MV-4-11 (cell line): ENCODE results near the gene WDR90.

ENCODE experiments used
- DNase-seq: peaks from one replicate; lab custom pipeline; 2025; lab: John Stamatoyannopoulos, UW

The WDR90 gene

DNA sequence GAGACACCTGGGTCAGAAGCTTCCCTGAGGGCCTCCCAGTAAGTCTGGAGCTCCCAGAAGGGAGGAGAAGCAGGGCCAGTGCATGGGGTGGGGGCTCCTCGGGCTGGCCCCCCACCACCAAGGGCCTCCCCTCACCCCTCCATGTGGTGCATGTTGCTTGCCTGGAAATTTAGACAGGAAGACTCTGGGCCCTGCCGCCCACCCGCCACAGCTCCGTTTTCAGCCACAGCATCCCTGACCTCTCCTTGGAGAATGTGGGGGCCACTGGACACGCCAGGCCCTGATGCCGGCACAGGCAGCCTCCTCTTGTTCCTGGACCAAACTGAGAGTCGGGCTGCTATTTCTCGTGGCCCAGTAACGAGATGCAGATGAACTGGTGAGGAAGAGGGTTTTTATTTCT, 10.3 kb upstream of the WDR90 start:
- no peak for DNase-seq

- no peak for DNase-seq
These were observed 8.6 kb upstream of the WDR90 start for GRCh38 chr16:640614-641013.

- peak; percentile 79 for DNase-seq
These were observed 7.6 kb upstream of the WDR90 start, which contains the start of gene MCRIP2 for GRCh38 chr16:641326-642188. Gene MCRIP2 (plus strand): TSS chr16:641828. CDS start chr16:641992, 164 bp downstream.

DNA sequence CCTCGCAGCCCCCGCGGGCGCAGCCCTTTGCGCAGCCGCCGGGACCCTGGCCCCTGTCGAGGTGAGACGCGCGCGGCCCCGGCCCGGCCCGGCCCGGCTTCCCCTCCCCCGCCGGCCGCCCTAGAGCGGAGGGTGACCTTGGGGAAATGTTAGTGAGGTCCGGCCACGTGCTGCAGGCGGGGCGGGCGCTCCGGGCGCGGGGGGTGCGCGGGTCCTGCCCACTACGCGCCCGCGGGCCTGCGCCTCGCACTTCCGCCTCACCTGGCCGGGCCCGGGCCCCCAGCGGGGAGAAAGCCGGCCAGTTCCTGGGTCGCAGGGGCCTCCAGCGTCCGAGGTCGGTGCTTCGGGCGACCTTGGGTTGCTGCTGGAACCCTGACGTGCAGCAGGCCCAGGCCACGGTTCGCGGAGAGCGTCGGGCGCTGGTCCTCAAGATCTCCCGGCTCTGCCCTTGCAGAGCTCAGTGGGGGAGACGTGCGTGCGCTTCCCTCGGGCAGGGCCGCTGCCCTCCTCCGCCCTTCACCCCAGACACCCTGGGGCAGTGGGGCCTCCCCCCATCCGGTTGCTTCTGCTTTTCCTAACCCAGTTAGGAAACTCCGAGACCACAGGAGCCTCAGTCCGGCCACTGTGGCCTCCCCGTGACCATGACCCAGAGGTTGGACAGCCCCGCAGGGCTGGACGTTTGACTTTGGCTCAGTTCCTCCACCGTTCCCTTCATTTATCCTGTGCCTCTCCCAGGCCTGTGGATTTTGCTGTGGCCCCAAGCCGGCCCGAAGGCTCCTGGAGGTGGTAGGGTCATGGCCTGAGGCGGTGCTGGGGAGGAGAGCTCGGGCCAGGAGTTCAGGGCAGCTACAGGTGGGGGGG, 6.7 kb upstream of the WDR90 start:
- DNase-seq: peak; percentile 76

DNA sequence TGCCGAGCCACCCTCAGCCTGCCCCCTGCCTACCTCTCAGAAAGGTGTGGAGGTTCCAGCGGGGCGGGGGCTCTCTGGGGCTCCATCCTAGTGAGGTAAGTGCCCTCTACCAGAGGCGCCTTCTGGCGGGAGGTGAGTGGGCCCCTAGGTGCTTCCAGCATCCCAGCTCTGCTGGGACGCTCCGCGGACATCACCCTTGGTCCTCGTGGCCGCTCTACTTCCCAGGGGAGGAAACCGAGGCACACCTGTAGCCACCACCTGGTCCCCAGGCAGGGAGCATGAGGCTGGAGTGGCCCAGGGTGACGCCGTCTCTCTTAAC, 6.2 kb upstream of the WDR90 start:
- no peak for DNase-seq

GRCh38 chr16:644556-644955, 4.6 kb upstream of the WDR90 start:
- DNase-seq: no peak

DNA sequence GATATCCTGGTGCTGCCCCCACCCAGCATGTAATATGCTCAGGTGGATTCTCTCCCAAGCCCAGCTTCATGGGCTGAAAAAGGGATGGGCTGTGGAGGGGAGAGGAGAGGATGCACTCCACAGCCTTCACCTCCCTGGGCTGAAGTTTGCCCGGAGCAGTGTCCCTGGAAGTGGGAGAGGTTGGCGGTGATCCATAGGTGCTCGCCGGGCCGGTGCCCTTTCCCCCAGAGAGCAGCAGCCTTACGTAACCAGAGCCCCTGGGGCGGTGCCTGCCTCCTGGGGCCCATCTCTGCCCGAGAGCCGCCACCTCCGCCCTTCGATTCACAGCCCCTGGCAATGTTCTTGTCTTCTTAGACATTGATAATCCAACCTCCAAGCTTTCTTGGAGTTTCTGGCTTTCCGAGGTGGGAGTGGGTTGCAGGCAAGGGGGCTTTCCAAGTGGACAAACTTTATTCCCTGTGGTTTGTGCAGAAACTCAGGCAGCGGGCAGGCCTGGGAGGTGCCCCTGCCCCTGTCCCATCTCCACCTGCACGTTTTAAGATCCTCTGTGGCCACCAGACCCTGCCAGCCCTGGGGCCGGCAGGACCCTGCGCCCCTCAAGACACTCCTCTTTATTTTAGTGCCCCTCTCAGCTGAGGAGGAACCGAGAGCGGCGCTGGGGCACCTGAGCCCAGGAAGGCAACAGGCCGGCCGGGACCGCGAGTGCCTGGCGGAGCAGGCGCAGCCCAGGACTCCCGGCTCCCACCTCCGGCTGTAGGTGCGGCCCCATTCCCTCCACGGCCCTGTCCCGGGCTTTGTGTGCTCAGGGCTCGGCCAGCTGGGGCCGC, 3.1 kb upstream of the WDR90 start:
- DNase-seq: no peak

DNA sequence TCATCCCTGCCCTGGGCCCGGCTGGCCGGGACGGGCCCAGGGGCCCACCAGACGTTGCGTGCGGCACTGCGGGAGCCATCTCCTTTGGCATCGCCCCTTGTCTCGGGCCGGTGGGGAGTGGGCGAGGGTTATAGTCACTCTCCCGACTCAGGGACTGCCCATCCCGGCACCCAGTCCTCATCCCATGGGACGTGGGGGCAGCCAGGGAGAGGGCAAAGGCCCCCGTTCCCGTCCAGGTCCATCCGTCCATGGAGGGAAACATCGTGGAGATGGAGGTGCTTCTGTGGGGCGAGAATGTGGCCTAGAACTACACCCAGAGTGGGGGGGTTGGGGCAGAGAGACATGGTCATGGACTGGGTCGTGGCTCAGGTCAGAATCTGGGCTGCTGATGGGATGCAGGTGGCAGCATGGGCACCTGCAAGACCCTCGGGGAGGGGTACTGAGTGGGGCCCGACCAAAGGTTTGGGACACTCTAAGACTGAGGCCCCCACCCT, 2.4 kb upstream of the WDR90 start:
- DNase-seq: no peak

GRCh38 chr16:647173-647902, 1.8 kb upstream of the WDR90 start:
- no peak for DNase-seq

DNA sequence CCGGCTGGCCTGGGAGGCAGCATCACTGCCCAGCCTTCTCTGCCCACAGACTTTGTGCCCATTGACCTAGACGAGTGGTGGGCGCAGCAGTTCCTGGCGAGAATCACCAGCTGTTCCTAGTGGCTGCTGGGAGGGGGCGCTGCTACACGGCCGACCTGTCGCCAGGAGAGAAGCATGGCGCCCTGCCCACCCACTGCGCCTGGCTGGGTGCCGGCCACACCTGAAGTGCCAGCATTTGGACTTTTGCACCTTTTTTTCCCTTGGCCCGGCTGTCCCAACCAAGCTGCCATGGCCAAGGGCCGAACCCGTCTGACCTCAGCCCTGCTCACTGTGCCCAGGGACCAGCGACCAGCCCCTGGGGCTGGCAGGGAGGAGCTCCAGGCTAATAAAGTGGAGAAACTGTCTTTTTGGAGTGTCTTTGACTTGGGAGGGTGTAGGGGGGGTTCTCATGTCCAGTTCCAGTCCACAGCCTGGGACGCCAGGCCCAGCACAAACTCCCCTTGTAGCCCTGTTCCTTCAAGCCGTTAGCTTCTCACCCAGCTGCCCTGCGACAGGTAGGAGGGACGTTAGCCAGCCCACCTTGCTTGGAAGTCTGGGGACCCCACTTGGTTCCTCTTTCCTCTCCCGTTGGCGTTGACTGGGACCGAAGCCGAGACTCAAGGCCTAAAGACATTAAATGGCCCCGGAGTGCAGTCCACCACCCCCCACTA, 939 bp upstream of the WDR90 start:
- DNase-seq: peak; percentile 43

DNA sequence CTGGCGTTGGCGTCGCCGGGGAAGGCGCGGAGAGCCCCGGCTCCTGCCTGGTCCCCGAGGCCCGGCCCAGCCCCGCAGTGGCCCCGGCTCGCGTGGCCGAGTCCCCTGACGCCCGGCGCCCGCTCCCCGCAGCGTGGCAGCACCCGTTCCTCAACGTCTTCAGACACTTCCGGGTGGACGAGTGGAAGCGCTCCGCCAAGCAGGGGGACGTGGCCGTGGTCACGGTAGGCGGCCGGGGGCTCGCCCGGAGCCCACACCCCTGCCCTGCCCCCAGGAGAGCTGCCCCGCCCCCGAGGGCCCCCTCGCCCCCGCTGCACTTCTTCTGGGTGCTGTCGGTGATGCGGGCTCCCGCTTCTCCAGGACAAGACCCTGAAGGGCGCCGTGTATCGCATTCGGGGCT, 466 bp downstream of the WDR90 start:
- no peak for DNase-seq

- DNase-seq: peak; percentile 56
These were observed 2.7 kb downstream of the WDR90 start for GRCh38 chr16:651844-652243.

DNA sequence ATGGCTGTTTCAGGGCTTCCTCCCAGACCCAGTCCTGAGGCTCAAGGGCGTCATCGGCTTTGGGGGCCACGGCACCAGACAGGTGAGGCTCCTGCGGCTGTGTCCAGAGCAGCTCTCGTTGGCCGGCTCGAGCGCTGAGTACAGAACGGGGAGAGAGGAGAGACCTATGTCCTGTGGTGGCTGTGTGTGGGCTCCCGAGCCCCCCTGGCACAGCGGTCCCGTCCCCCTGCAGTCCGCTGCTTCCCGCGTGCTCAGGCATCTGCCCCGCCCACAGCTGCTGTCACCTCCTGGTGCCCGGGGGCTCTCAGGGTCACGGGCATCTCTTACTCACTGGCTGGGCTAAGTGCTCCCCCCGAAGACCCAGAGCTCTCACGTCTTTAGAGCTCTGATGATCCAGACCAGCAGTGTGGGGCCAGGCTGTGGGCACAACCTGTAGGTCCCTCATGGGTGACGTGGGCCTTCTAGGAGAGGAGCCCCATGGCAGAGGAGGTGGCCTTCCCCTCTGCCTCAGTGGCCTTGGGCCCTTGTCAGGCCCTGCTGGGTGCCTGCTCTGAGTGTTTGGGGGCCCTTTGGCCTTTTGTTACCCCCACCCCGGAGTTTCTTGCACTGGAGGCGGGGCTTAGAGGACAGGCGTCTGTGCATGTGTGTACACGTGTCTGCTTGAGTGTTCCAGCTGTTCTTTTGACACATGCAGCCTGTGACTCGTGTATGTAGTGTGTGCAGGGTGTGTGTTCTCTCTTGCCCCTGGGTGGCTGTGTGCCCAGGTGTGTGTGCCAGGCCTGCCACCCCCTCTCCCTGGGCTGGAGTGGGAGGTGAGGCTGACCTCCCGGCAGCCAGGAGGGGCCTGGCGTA, 3.5 kb downstream of the WDR90 start:
- DNase-seq: no peak

DNA sequence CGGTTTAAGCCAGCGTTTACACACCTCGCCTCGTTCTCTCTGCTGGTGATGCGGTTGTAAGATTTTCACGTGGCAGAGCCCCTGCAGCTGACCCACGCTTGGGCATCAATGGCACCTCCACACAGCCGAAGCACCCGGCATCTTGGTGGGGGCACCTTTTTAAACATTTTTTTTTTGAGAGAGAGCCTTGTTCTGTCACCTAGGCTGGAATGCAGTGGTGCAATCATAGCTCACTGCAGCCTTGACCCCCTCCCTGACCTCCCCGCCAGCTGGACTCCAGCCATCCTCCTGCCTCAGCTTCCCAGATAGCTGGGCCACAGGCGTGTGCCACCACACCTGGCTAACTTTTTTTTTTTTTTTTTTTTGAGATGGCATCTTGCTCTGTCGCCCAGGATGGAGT, 4.9 kb downstream of the WDR90 start:
- DNase-seq: no peak

- no peak for DNase-seq
These were observed 8.3 kb downstream of the WDR90 start for GRCh38 chr16:657487-657886.

DNA sequence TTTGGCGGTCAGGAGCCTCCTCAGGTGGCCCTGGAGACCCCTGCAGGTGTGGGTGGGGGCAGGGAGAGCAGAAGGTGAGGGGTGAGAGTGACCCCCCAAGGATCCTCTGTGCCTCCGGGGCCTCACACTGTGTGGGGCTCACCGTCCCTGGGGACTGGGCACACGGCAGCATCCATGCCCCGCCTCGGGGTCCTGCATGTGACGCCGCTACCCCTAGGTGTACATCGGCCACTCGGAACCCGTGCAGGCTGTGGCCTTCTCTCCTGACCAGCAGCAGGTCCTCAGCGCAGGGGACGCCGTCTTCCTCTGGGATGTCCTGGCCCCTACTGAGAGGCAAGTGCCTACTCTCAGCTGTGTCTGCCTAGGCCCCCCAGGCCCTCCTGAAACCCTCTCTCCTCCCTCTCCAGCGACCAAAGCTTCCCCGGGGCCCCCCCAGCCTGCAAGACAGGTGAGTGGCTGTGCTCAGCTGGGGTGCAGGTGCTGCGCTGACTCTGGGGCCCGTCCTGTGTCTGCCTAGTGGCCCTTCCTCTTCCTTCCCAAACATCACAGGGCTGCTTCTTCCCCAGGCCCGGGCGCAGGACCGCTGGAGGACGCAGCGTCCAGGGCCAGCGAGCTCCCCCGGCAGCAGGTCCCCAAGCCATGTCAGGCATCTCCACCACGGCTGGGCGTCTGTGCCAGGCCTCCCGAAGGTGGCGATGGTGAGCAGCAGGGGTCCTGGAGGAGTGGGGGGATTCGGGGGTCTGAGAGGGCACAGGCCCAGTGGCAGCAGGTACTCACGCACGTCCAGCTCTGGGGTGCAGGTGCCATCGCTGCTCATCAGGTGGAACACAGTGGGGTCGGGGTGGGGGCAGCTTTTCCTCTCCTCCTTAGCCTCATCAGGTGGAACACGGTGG, 9.8 kb downstream of the WDR90 start:
- no peak for DNase-seq

- no peak for DNase-seq
These were observed 10.5 kb downstream of the WDR90 start for GRCh38 chr16:659618-660017.

DNA sequence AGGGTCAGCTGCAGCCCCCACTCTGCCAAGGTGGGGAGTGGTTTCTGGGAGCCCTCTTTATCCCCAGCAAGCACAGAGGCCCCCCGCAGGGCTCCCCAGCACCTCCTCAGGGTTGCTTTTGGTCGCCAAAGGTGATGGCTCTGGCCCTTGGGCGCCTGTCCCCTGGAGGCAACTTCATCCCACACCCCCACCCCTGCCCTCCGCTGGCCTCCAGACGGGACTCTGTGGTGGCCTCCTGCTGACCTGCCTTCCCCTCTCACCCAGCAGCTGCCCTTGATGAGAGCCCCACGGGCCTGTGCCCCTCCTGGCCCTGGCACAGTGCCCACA, 10.9 kb downstream of the WDR90 start:
- no peak for DNase-seq
